H1 (cell line): ENCODE data around the gene PHC3.
"Not testable (repeated sequence)": the region's sequence is repeated elsewhere in the genome, so short reads cannot be mapped to it uniquely, and the experiment has no call there.

Source experiments
- ATF2 ChIP-seq: IDR thresholded peaks from 2 replicates; pipeline ENCODE4 v1.6.1; 2012; ENCODE audit warnings: low read length, inconsistent platforms
- CHD1 ChIP-seq: IDR thresholded peaks from 2 replicates; pipeline ENCODE4 v1.6.1; 2012; ENCODE audit warnings: low read depth, low read length, improper control_type of control experiment
- CTCF ChIP-seq, 3 experiments: IDR thresholded peaks; 1 replicate in 2 of 3; 2 replicates in 1 of 3; pipeline versions ENCODE4 v1.5.1 to v1.6.1; 2011; ENCODE audit warnings: low read length in 3 of 3, mild to moderate bottlenecking in 3 of 3, inconsistent platforms in 2 of 3, low read depth in 1 of 3, moderate library complexity in 1 of 3; ENCODE audit not compliant: insufficient read depth in 1 of 3; ENCODE audit errors: control extremely low read depth in 1 of 3
- EP300 ChIP-seq, 2 experiments: IDR thresholded peaks; 1 replicate in 1 of 2; 2 replicates in 1 of 2; pipeline ENCODE4 v1.6.1; 2011 to 2012; ENCODE audit warnings: low read depth in 2 of 2, low read length in 2 of 2, mild to moderate bottlenecking in 2 of 2, borderline replicate concordance in 1 of 2, inconsistent platforms in 1 of 2, moderate library complexity in 1 of 2
- HDAC6 ChIP-seq: IDR thresholded peaks from one replicate; pipeline ENCODE4 v1.7.1; 2012; ENCODE audit warnings: low read depth, mild to moderate bottlenecking, inconsistent platforms, low read length, moderate library complexity
- JUND ChIP-seq: IDR thresholded peaks from 2 replicates; pipeline ENCODE4 v1.6.1; 2011; ENCODE audit warnings: mild to moderate bottlenecking, improper control_type of control experiment, low read length
- POLR2A ChIP-seq, 2 experiments: IDR thresholded peaks; 1 replicate in 1 of 2; 2 replicates in 1 of 2; pipeline ENCODE4 v1.6.1; 2011; ENCODE audit warnings: low read depth in 2 of 2, low read length in 2 of 2, mild to moderate bottlenecking in 2 of 2; ENCODE audit errors: control extremely low read depth in 1 of 2
- RAD21 ChIP-seq, 2 experiments: IDR thresholded peaks in 1 of 2; conservative IDR thresholded peaks in 1 of 2; 2 replicates each; pipeline ENCODE4 v1.6.1; 2011; ENCODE audit warnings: low read depth in 2 of 2, low read length in 2 of 2, improper control_type of control experiment in 1 of 2, inconsistent platforms in 1 of 2, mild to moderate bottlenecking in 1 of 2, moderate library complexity in 1 of 2
- RFX5 ChIP-seq: IDR thresholded peaks from 2 replicates; pipeline ENCODE4 v1.6.1; 2011; ENCODE audit warnings: low read depth, low read length, improper control_type of control experiment, borderline replicate concordance
- RNF2 ChIP-seq: fragments of 200-900, 300-1000 bp; sonication (generic); IDR thresholded peaks from 2 replicates; pipeline ENCODE4 v1.7.1; 2016; ENCODE audit warnings: borderline replicate concordance, low read depth, mild to moderate bottlenecking, antibody characterized with exemption, low read length; ENCODE audit not compliant: poor library complexity, severe bottlenecking; ENCODE audit errors: missing control alignments
- SIN3A ChIP-seq, 2 experiments: IDR thresholded peaks in 1 of 2; conservative IDR thresholded peaks in 1 of 2; 2 replicates each; pipeline ENCODE4 v1.6.1; 2011 to 2012; ENCODE audit warnings: low read length in 2 of 2, improper control_type of control experiment in 1 of 2, low read depth in 1 of 2, mild to moderate bottlenecking in 1 of 2
- SUZ12 ChIP-seq: fragments of 200-600 bp; sonication (generic); IDR thresholded peaks from 2 replicates; pipeline ENCODE4 v1.6.1; 2012; ENCODE audit warnings: mild to moderate bottlenecking, inconsistent platforms, low read length, moderate library complexity, mixed read lengths
- TAF1 ChIP-seq: IDR thresholded peaks from 2 replicates; pipeline ENCODE4 v1.6.1; 2011; ENCODE audit warnings: mild to moderate bottlenecking, low read depth, low read length
- YY1 ChIP-seq: IDR thresholded peaks from 2 replicates; pipeline ENCODE4 v1.6.1; 2011; ENCODE audit warnings: low read depth, mild to moderate bottlenecking, low read length

DNA sequence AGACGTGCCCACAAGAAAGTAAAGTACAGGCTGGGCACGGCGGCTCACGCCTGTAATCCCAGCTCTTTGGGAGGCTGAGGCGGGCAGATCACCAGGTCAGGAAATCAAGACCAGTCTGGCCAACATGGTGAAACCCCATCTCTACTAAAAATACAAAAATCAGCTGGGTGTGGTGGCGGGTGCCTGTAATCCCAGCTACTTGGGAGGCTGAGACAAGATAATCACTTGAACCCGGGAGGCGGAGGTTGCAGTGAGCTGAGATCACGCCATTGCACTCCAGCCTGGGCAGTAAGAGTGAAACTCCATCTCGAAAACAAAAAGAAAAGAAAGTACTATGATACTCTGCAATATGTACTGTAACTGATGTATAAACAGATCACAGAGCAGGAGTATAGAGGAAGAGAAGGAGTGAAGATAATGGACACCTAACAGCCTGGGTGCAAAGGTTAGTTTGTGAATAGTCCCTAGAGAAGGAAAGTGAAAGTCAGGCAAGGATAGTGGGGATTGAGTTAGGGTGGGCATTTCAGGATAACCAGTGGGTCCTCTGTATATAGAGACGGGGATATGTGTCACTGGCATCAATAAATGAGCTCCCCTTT, 24.7 kb upstream of the PHC3 start:
- TF ChIP-seq ATF2; RNF2; TAF1; RAD21 (IDR thresholded peaks at IDR 0.05 in 1 of 2, conservative IDR thresholded peaks at IDR 0.05 in 1 of 2; ENCODE audit: low read depth in 2 of 2, low read length in 2 of 2); SUZ12; CTCF (IDR thresholded peaks at IDR 0.05; ENCODE audit: control extremely low read depth in 1 of 3, insufficient read depth in 1 of 3, low read depth in 1 of 3, low read length in 3 of 3); CHD1; JUND; EP300 (IDR thresholded peaks at IDR 0.05; ENCODE audit: borderline replicate concordance in 1 of 2, low read depth in 2 of 2, low read length in 2 of 2); RFX5; HDAC6; SIN3A (conservative IDR thresholded peaks at IDR 0.05 in 1 of 2, IDR thresholded peaks at IDR 0.05 in 1 of 2; ENCODE audit: low read depth in 1 of 2, low read length in 2 of 2); POLR2A (IDR thresholded peaks at IDR 0.05; ENCODE audit: control extremely low read depth in 1 of 2, low read depth in 2 of 2, low read length in 2 of 2); YY1: not testable (repeated sequence)
